ENCODE measurements around the gene PDE3A.
"Not testable (repeated sequence)": the region's sequence is repeated elsewhere in the genome, so short reads cannot be mapped to it uniquely, and the experiment has no call there.

The PDE3A gene

GRCh38 chr12:20528208-20528607 is 159.9 kb downstream of the PDE3A start:
- Histone ChIP-seq H3K27ac (no peak overlapping the region), H3K4me1 (no peaks in the 10 kb centered on the region), H3K79me2 (no peaks in the 10 kb centered on the region), H3K4me2 (ENCODE audit: low read length) (no peak overlapping the region), H3K9me3 (ENCODE audit: control insufficient read depth, low read length) (no peaks in the 10 kb centered on the region), H3K9ac (no peak overlapping the region), H3K4me3 (ENCODE audit: low read depth, low read length) (no peak overlapping the region), H2AFZ (no peak overlapping the region), H3K36me3 (ENCODE audit: control insufficient read depth, insufficient read depth, low read length) (no peaks in the 10 kb centered on the region), H3K27me3 (ENCODE audit: control insufficient read depth, insufficient read depth, low read length) (no peaks in the 10 kb centered on the region)
- TF ChIP-seq CTCF (IDR thresholded peaks at IDR 0.05): no peak

DNA sequence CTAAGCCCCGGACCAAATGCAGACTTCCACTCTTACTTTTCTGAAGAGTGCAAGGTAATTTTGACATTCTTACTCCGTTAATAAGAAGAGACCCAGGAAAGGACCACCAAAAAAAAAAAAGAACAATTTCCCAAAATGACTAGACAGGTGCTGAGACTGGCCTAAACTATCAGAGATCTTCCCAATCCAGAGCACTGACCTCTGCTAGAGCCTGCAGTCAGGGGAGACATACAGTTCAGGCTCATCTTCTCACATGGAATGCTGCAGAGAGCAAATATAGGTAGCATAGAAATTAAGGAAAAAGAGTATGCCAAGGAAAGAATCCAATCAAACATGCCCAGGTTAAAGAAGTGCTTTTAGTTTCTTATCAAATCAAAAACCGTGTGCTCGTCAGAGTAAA is 177.9 kb downstream of the PDE3A start:
- no peaks in the 10 kb centered on the region for H3K36me3 ChIP-seq (ENCODE audit: control insufficient read depth, insufficient read depth, low read length)
- H3K9me3 ChIP-seq (ENCODE audit: control insufficient read depth, low read length): no peaks in the 10 kb centered on the region
- H2AFZ ChIP-seq: no peak overlapping the region
- H3K4me3 ChIP-seq (ENCODE audit: low read depth, low read length): no peak overlapping the region
- H3K4me2 ChIP-seq (ENCODE audit: low read length): no peak overlapping the region
- no peaks in the 10 kb centered on the region for H3K79me2 ChIP-seq
- H3K9ac ChIP-seq: no peak overlapping the region
- no peaks in the 10 kb centered on the region for H3K27me3 ChIP-seq (ENCODE audit: control insufficient read depth, insufficient read depth, low read length)
- H3K4me1 ChIP-seq: no peaks in the 10 kb centered on the region
- no peak overlapping the region for H3K27ac ChIP-seq
- TF ChIP-seq CTCF (IDR thresholded peaks at IDR 0.05): no peak

DNA sequence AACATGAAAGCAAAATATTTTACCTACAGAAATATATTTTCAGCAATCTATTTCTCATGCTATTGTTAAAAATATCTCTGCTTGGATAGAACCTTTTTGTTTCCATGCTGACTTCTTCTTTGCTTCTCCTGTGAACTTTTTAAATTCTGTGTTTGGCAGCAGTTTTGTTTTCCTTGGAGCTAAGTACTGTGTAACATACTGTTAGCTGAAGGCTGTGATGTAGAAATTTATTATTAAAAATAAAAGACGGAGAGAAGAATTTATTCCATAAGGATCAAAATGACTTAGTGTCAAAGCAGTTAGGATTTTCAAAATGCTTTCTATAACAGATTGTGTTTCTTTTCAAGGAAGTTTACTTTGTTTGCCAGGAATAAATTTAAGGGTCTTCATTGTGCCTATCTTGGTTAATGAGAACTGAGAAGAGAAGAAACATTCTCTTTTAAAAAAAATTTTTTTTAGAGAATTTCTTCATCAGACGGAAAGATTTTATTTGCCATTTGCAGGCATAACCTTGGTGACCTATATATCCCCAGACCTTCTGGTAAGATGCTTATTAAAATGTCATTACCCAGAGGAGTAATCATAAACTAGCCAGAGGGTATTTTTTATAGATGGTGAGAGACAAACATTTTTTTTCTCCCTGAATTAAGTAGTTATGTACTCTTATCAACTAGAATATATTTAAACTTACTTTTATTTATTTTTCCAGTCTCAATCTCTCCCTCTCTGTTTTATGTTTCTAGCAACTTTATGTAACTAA is 179.7 kb downstream of the PDE3A start:
- H3K36me3 ChIP-seq (ENCODE audit: control insufficient read depth, insufficient read depth, low read length): no peaks in the 10 kb centered on the region
- H3K9me3 ChIP-seq (ENCODE audit: control insufficient read depth, low read length): no peaks in the 10 kb centered on the region
- no peak overlapping the region for H3K27ac ChIP-seq
- no peak overlapping the region for H3K4me3 ChIP-seq (ENCODE audit: low read depth, low read length)
- H3K4me1 ChIP-seq: no peaks in the 10 kb centered on the region
- no peaks in the 10 kb centered on the region for H3K79me2 ChIP-seq
- no peak overlapping the region for H3K9ac ChIP-seq
- no peak overlapping the region for H3K4me2 ChIP-seq (ENCODE audit: low read length)
- H3K27me3 ChIP-seq (ENCODE audit: control insufficient read depth, insufficient read depth, low read length): no peaks in the 10 kb centered on the region
- H2AFZ ChIP-seq: no peak overlapping the region
- no peak for TF ChIP-seq CTCF (IDR thresholded peaks at IDR 0.05)

DNA sequence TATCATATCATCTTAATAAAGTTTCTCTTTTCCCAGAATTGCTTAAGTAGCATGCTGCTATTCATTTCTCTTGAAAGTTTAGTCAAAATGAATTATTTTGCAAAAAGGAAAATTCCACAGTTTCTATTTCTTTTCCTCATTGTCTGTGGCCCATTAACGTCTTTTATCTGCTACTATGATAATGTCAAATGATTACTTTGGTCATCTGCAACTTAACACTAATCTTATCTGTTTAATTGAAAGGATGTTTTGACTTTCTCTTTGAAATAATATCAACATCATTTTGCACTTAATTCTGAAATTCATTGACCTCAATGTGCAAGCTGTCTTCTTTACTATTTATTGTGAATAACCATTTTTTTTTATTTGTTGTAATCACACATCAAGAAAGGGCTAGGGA is 180.3 kb downstream of the PDE3A start:
- Histone ChIP-seq H3K27me3 (ENCODE audit: control insufficient read depth, insufficient read depth, low read length) (no peaks in the 10 kb centered on the region), H3K4me1 (no peaks in the 10 kb centered on the region), H3K79me2 (no peaks in the 10 kb centered on the region), H2AFZ (no peak overlapping the region), H3K9ac (no peak overlapping the region), H3K4me3 (ENCODE audit: low read depth, low read length) (no peak overlapping the region), H3K27ac (no peak overlapping the region), H3K36me3 (ENCODE audit: control insufficient read depth, insufficient read depth, low read length) (no peaks in the 10 kb centered on the region), H3K4me2 (ENCODE audit: low read length) (no peak overlapping the region), H3K9me3 (ENCODE audit: control insufficient read depth, low read length) (no peaks in the 10 kb centered on the region)
- TF ChIP-seq CTCF (IDR thresholded peaks at IDR 0.05): no peak

- no peaks in the 10 kb centered on the region for H3K36me3 ChIP-seq (ENCODE audit: control insufficient read depth, insufficient read depth, low read length)
- no peak overlapping the region for H3K9ac ChIP-seq
- H3K4me1 ChIP-seq: no peaks in the 10 kb centered on the region
- H3K9me3 ChIP-seq (ENCODE audit: control insufficient read depth, low read length): no peaks in the 10 kb centered on the region
- H3K79me2 ChIP-seq: no peaks in the 10 kb centered on the region
- no peak for TF ChIP-seq CTCF (IDR thresholded peaks at IDR 0.05)
- no peak overlapping the region for H3K4me3 ChIP-seq (ENCODE audit: low read depth, low read length)
- no peak overlapping the region for H2AFZ ChIP-seq
- H3K4me2 ChIP-seq (ENCODE audit: low read length): no peak overlapping the region
- H3K27ac ChIP-seq: no peak overlapping the region
- no peaks in the 10 kb centered on the region for H3K27me3 ChIP-seq (ENCODE audit: control insufficient read depth, insufficient read depth, low read length)
These were observed 180.9 kb downstream of the PDE3A start for GRCh38 chr12:20549108-20549719.

DNA sequence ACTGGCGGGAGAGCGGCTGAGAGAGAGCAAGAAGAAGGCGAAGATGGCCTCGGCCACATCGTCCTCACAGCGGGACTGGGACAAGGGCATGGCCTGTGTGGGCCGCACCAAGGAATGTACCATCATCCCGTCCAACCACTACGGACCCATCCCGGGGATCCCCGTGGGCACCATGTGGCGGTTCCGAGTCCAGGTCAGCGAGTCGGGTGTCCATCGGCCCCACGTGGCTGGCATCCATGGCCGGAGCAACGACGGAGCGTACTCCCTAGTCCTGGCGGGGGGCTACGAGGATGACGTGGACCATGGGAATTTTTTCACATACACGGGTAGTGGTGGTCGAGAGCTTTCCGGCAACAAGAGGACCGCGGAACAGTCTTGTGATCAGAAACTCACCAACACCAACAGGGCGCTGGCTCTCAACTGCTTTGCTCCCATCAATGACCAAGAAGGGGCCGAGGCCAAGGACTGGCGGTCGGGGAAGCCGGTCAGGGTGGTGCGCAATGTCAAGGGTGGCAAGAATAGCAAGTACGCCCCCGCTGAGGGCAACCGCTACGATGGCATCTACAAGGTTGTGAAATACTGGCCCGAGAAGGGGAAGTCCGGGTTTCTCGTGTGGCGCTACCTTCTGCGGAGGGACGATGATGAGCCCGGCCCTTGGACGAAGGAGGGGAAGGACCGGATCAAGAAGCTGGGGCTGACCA is 183.6 kb downstream of the PDE3A start:
- H3K4me1 ChIP-seq; H3K79me2 ChIP-seq; H3K9ac ChIP-seq; H3K4me2 ChIP-seq (ENCODE audit: low read length); H3K27me3 ChIP-seq (ENCODE audit: control insufficient read depth, insufficient read depth, low read length); H3K4me3 ChIP-seq (ENCODE audit: low read depth, low read length); H3K27ac ChIP-seq; H3K9me3 ChIP-seq (ENCODE audit: control insufficient read depth, low read length); H3K36me3 ChIP-seq (ENCODE audit: control insufficient read depth, insufficient read depth, low read length); H2AFZ ChIP-seq: not testable (repeated sequence)
